ENCODE results near the gene ZNF557.

ZNF557 gene

DNA sequence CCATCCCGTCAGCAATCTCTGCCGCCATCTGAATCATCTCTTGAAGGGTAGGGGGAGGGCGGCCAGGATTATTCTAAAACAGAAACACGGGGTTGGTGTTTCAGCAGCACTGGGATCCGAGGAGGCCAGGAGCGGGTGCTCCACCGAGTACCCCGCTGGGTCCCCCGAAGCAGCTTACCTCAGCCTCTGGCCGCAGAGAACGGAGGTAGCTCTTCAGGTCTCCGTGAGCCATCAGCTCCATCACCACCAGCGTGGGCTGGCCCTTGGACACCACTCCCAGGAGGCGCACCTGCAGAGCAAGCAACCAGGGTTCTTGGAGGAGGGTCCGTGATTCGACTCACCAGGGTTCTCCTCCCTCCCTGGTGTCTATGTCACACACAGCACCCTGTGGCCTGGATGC, 53.2 kb downstream of the ZNF557 start:
- TF ChIP-seq CTCF (IDR thresholded peaks at IDR 0.05; ENCODE audit: low read depth, low read length, missing control alignments) = no peak
- DNase-seq (ENCODE audit: low read depth) = no peak
- no peak overlapping the region for H3K4me3 ChIP-seq (ENCODE audit: low read depth, low read length)

- no peak for TF ChIP-seq CTCF (IDR thresholded peaks at IDR 0.05; ENCODE audit: low read depth, low read length, missing control alignments)
- DNase-seq (ENCODE audit: low read depth) = no peak
- H3K4me3 ChIP-seq (ENCODE audit: low read depth, low read length) = no peak overlapping the region
These were observed 55.3 kb downstream of the ZNF557 start for GRCh38 chr19:7124782-7125181.

GRCh38 chr19:7125221-7125620, 55.7 kb downstream of the ZNF557 start:
- no peak overlapping the region for H3K4me3 ChIP-seq (ENCODE audit: low read depth, low read length)
- no peak for DNase-seq (ENCODE audit: low read depth)
- TF ChIP-seq CTCF (IDR thresholded peaks at IDR 0.05; ENCODE audit: low read depth, low read length, missing control alignments) = no peak

DNA sequence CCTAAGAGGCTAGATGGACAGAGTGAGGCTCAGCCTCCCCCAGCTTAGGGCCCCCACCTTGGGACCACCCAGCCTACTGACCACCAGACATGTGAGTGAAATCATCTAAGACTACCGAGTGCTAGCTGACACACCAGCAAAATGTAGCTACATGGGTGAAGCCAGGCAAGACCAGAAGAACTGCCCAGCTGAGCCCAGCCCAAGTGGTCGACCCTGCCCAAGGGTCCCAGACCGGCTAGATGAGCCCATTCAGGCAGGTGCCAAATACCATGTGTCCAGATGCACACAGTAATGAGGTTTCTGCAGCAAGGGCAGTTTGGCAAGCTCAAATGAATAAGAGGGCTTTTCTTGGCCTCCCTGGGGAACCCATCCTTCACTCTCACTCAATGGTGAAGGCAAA, 56.6 kb downstream of the ZNF557 start:
- DNase-seq (ENCODE audit: low read depth) = no peak
- H3K4me3 ChIP-seq (ENCODE audit: low read depth, low read length) = no peak overlapping the region
- no peak for TF ChIP-seq CTCF (IDR thresholded peaks at IDR 0.05; ENCODE audit: low read depth, low read length, missing control alignments)

DNA sequence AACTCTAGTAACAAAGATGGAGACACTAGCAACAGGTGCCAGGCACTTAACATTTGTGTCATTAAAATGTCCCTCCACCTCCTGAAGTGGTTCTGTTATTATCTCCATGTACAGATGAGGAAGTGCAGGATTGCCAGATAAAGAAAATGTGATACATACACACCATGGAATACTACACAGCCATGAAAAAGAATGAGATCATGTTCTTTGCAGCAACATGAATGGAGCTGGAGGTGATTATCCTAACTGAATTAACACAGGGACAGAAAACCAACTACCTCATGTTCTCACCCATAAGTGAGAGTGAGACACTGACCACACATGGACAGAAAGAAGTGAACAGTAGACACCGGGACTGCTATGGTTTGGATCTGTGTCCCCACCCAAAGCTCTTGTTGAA, 60.5 kb downstream of the ZNF557 start:
- no peak overlapping the region for H3K4me3 ChIP-seq (ENCODE audit: low read depth, low read length)
- DNase-seq (ENCODE audit: low read depth) = no peak
- no peak for TF ChIP-seq CTCF (IDR thresholded peaks at IDR 0.05; ENCODE audit: low read depth, low read length, missing control alignments)

- no peak for TF ChIP-seq CTCF (IDR thresholded peaks at IDR 0.05; ENCODE audit: low read depth, low read length, missing control alignments)
- no peak for DNase-seq (ENCODE audit: low read depth)
- H3K4me3 ChIP-seq (ENCODE audit: low read depth, low read length) = no peak overlapping the region
These were observed 62.6 kb downstream of the ZNF557 start for GRCh38 chr19:7132054-7132453.

DNA sequence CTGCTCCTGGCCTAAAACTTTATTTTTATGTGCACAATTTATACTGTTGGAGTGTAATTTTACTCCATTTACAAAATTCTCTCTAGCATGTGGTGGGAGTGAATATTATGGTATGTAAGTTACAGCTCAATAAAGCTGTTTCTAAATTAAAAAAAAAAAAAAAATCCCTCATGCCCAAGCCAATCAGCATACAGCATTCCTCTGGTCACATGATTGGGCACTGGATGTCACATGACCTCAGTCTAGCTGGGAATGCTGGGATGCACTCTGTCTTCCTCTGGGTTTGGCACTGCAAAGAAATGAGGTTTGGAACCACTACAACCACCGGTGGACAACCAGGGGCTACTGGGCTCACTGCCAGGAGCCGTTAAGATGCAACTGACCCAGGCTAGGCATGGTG, 67.6 kb downstream of the ZNF557 start:
- H3K4me3 ChIP-seq (ENCODE audit: low read depth, low read length) = no peak overlapping the region
- no peak for DNase-seq (ENCODE audit: low read depth)
- no peak for TF ChIP-seq CTCF (IDR thresholded peaks at IDR 0.05; ENCODE audit: low read depth, low read length, missing control alignments)
